GM04503 (cell line): ENCODE measurements around the gene CTCF.

Source experiments
- DNase-seq: peaks from one replicate; pipeline ENCODE4 v3.0.0-alpha.2; 2012; ENCODE audit warnings: low read depth

The CTCF gene

GRCh38 chr16:67685388-67686112 lies 123.2 kb downstream of the CTCF start:
- DNase-seq = no peak
